ENCODE measurements around the gene EPS8L3.

EPS8L3 gene

DNA sequence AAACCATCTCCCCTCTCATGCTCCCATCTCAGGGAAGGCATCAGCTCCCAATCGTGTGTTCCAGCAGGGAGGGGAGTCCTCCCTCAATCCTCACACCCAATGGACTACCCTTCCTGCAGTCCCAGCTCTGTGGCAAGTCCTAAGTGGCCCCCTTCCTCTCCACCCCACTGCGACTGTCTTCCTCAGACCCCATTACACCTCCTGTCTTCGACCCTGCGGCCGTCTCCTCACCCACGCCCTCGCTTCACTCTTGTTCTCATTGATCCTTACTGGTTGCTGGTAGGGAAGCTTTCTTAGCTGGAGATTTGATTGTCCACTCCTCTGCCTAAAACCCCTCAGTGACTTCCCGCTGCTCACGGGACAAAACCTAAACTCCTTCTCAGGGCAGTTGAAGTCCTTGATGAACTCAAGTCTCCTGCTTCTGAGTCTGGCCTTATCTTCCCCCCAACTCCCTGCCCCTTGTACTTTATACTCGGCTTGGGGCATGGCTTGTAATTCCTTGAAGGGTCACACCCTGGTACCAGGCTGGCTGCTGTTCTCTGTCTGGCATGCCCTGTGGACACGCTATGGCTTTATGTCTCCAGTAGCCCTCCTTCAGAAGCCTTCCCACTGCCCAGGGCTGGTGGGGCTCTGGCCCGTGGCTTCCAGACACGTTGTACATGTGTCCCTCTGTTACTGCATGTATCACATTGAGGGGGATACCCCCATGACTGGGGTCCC is 2.3 kb upstream of the EPS8L3 start:
- TF ChIP-seq POLR2AphosphoS5 (IDR thresholded peaks at IDR 0.05; ENCODE audit: low read depth, low read length) = no peak
- TF ChIP-seq, protein P1, sequence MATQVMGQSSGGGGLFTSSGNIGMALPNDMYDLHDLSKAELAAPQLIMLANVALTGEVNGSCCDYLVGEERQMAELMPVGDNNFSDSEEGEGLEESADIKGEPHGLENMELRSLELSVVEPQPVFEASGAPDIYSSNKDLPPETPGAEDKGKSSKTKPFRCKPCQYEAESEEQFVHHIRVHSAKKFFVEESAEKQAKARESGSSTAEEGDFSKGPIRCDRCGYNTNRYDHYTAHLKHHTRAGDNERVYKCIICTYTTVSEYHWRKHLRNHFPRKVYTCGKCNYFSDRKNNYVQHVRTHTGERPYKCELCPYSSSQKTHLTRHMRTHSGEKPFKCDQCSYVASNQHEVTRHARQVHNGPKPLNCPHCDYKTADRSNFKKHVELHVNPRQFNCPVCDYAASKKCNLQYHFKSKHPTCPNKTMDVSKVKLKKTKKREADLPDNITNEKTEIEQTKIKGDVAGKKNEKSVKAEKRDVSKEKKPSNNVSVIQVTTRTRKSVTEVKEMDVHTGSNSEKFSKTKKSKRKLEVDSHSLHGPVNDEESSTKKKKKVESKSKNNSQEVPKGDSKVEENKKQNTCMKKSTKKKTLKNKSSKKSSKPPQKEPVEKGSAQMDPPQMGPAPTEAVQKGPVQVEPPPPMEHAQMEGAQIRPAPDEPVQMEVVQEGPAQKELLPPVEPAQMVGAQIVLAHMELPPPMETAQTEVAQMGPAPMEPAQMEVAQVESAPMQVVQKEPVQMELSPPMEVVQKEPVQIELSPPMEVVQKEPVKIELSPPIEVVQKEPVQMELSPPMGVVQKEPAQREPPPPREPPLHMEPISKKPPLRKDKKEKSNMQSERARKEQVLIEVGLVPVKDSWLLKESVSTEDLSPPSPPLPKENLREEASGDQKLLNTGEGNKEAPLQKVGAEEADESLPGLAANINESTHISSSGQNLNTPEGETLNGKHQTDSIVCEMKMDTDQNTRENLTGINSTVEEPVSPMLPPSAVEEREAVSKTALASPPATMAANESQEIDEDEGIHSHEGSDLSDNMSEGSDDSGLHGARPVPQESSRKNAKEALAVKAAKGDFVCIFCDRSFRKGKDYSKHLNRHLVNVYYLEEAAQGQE (IDR thresholded peaks at IDR 0.05; ENCODE audit: insufficient read depth in 1 of 2, low read depth in 2 of 2, low read length in 2 of 2) = no peak
- no peak for TF ChIP-seq TAF1 (IDR thresholded peaks at IDR 0.05; ENCODE audit: borderline replicate concordance, insufficient read depth, low read length)
- TF ChIP-seq FOXP2 (optimal IDR thresholded peaks at IDR 0.05; ENCODE audit: borderline replicate concordance, extremely low read depth, extremely low read length, insufficient read depth) = no peak
- TF ChIP-seq SIN3A (IDR thresholded peaks at IDR 0.05; ENCODE audit: borderline replicate concordance, insufficient read depth, low read length) = no peak

DNA sequence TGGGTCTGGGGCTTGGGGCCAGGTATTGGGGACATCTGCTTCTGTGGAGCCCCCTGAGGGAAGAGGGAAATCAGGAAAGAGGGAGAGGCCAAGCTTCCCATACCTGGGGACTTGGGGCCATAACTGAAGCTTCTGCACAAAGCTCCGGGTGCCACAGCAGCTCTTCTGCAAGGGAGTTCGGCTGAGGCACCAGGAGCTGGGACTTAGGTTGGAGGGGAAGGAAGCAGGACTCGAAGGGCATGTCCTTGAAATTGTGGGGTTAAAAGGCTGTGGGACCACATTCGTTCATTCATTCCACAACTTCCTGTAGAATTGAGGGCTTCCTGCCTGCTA is 1.7 kb upstream of the EPS8L3 start:
- TF ChIP-seq POLR2AphosphoS5 (IDR thresholded peaks at IDR 0.05; ENCODE audit: low read depth, low read length) = no peak

DNA sequence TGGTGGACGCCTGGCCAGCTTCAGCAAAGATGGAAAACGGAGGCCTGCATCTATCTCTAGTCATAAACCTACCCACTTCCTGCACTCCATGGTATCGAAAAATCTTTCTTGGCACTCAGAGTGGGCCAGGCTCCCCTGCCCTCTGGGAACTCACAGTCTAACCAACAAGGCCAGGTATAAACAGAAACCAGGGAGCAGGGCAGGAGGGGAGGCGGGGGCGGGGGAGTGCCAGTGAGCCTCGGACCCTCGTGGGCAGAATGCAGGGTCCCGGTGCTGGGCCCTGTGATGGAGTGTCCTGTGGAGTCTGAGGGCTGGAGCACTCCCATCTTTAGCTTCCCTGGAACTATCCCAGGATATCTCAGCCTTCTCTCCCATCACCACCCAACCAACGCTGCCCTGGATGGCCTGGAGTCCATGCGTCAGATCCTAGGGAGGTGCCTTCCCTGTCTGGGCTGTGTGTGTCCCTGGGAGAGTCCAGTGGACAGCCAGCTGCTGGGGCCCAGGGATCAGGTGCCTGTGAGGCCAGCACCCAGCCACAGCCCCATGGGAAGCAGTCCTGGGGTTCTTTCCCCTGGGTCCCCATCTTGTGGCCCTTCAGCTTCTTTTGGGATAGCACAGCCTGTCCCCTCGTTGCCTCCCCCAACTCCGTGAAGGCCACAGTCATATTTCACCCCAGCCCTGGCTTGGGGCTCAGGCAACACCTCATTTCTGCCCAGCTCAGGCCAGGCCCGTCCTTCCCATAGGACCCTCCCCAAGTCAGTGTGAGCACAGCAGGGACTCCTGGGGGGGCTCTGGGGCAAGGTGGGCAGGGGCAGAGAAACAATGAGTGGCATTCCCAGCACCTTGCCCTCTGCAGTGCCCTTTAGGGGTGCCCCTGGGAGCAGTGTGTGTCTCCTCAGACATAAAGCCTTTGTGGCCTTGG is 1.1 kb upstream of the EPS8L3 start:
- TF ChIP-seq TAF1 (IDR thresholded peaks at IDR 0.05; ENCODE audit: borderline replicate concordance, insufficient read depth, low read length) (no peak), SIN3A (IDR thresholded peaks at IDR 0.05; ENCODE audit: borderline replicate concordance, insufficient read depth, low read length) (no peak), FOXP2 (optimal IDR thresholded peaks at IDR 0.05; ENCODE audit: borderline replicate concordance, extremely low read depth, extremely low read length, insufficient read depth) (no peak)
- TF ChIP-seq, protein P1 (IDR thresholded peaks at IDR 0.05; ENCODE audit: insufficient read depth in 1 of 2, low read depth in 2 of 2, low read length in 2 of 2) = no peak

DNA sequence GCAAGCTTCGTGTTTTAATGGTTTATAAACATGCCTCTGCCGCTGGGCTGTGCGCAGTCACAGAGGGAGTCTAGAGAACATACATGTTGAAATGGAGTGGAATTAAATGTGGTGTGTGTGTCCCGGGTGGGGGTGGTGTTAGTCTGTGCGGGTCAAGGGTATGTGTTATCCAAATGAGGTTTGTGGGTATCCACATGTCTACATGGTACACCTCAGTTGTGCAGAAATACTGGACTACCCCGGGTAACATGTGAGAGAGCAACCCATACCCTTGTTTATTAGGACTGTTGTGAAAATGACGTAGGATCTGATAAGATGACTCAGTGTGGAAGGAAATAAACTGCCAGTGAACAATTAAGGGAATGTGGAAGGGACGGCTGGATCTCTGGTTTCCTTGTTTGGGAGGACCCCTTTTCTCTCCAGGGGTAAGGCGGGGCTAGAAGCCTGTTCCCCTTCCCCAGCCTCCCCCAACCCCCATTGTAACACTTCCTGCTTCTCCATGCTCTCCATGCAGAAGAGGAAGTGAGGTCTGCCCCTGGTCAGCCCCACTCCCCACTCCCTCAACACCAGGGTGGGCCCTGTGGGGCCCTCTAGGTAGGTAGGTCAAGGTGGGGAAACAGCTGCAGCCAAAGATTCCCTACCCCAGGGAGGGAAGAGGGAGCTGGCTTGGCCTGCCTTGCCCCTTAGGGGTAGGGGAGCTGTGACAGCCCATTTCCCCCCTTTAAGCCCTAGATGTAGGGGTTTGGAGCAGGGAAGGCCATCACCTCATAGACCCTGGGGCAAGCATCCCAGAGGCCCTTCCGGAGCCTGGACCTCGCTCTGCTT is 690 bp downstream of the EPS8L3 start:
- TF ChIP-seq FOXP2 (optimal IDR thresholded peaks at IDR 0.05; ENCODE audit: borderline replicate concordance, extremely low read depth, extremely low read length, insufficient read depth) = no peak
- TF ChIP-seq, protein P1 (IDR thresholded peaks at IDR 0.05; ENCODE audit: insufficient read depth in 1 of 2, low read depth in 2 of 2, low read length in 2 of 2) = no peak
- TF ChIP-seq TAF1 (IDR thresholded peaks at IDR 0.05; ENCODE audit: borderline replicate concordance, insufficient read depth, low read length) = no peak
- TF ChIP-seq SIN3A (IDR thresholded peaks at IDR 0.05; ENCODE audit: borderline replicate concordance, insufficient read depth, low read length) = no peak
- TF ChIP-seq POLR2AphosphoS5 (IDR thresholded peaks at IDR 0.05; ENCODE audit: low read depth, low read length) = no peak

DNA sequence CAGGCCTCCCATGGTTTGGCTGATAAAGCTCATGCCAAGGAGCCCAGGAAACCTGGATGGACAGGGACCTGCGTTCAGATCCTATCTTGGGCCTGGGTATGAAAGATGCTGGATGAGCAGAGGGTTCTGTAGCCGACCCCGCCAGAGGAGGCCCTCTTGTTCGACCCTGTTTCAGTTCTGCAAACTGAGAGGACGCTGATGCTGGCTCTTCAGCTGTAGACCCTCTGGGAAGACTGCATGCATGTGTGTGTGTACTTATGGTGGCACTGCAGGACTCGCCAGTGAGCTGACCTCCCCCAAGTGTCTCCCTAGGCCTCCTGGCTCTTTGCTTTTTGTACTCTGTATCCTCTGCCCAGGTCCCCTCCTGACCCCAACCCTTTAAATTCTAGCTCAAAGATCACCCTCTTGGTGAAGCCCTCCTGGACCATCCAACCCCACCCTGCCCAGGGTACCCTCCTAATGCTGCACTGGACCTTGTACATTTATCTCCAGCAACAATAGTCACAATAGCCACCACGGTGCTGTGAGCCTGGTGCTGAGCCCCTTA is 1.6 kb downstream of the EPS8L3 start:
- TF ChIP-seq SIN3A (IDR thresholded peaks at IDR 0.05; ENCODE audit: borderline replicate concordance, insufficient read depth, low read length) (no peak), TAF1 (IDR thresholded peaks at IDR 0.05; ENCODE audit: borderline replicate concordance, insufficient read depth, low read length) (no peak)
- TF ChIP-seq, protein P1 (IDR thresholded peaks at IDR 0.05; ENCODE audit: insufficient read depth in 1 of 2, low read depth in 2 of 2, low read length in 2 of 2) = no peak

Measured in PFSK-1 (cell line).